GM12878 (cell line): Measurements from ENCODE around the gene ZNF57. TPM values are rescaled to one million over a fixed set of nuclear protein-coding genes. Genes with fewer than 3 reads are reported as not detected.

ENCODE experiments used
- ATAC-seq: fragments of 200-7000 bp; cut with Tn5 transposase; 3 replicates; pipeline ENCODE4 v1.9.1; 2020; ENCODE audit warnings: mild to moderate bottlenecking, moderate library complexity
- BruUV-seq: library from RNA; stranded (reverse); fragments of 400-500 nt; replicated peaks from 2 replicates; lab custom pipeline; 2021; lab: Mats Ljungman, UMichigan
- CTCF ChIA-PET: fragments of 300-600 bp; sonication (Branson Sonifier 250); formaldehyde crosslinking; extraction: SDS; loops from one replicate; lab custom pipeline; 2021; ENCODE audit warnings: inconsistent platforms; lab: Yijun Ruan, JAX
- POLR2A ChIA-PET: fragments of 350-600 bp; formaldehyde crosslinking; extraction: SDS; loops from one replicate; lab custom pipeline; 2021; ENCODE audit warnings: inconsistent platforms; lab: Charles Lee
- RAD21 ChIA-PET: fragments of 300-600 bp; sonication (Branson Sonifier 250); formaldehyde crosslinking; loops from one replicate; lab custom pipeline; 2023; ENCODE audit warnings: antibody characterized with exemption; ENCODE audit not compliant: unreplicated experiment; lab: Charles Lee
- SMC1A ChIA-PET: fragments of 300-600 bp; sonication (Branson Sonifier 250); formaldehyde crosslinking; loops from one replicate; lab custom pipeline; 2023; ENCODE audit not compliant: unreplicated experiment, uncharacterized antibody; lab: Charles Lee
- DNase-seq: peaks from one replicate; pipeline ENCODE4 v3.0.0-alpha.2; 2011; ENCODE audit warnings: low read depth, low spot score
- FAIRE-seq: peaks from 3 replicates; lab custom pipeline; 2011; peaks lifted over from hg19 to GRCh38; lab: Jason Lieb, UNC
- H2AFZ ChIP-seq: 2 replicates; pipeline ENCODE4 v1.6.0; 2011; ENCODE audit warnings: low read depth, low read length, control low read depth; ENCODE audit not compliant: control insufficient read depth
- H3K27ac ChIP-seq: 2 replicates; pipeline ENCODE4 v1.5.1; 2011; ENCODE audit warnings: control low read depth; ENCODE audit not compliant: control insufficient read depth, insufficient read depth
- H3K27me3 ChIP-seq, 2 experiments: replicated peaks in 1 of 2; 2 replicates each; pipeline versions ENCODE4 v1.6.0 to v1.6.1; 2011; ENCODE audit warnings: low read length in 1 of 2; ENCODE audit not compliant: control insufficient read depth in 2 of 2, insufficient read depth in 2 of 2
- H3K36me3 ChIP-seq, 2 experiments: 2 replicates each; pipeline ENCODE4 v1.5.1; 2011; ENCODE audit warnings: low read length in 1 of 2; ENCODE audit not compliant: control insufficient read depth in 2 of 2, insufficient read depth in 2 of 2
- H3K4me1 ChIP-seq: 2 replicates; pipeline ENCODE4 v1.6.1; 2011; ENCODE audit warnings: mild to moderate bottlenecking, low read length, moderate library complexity, mixed read lengths; ENCODE audit not compliant: control insufficient read depth, insufficient read depth
- H3K4me2 ChIP-seq: 2 replicates; pipeline ENCODE4 v1.6.0; 2011; ENCODE audit warnings: control low read depth; ENCODE audit not compliant: control insufficient read depth, insufficient read depth
- H3K4me3 ChIP-seq: fragments of 200-600 bp; sonication (generic); 2 replicates; pipeline ENCODE4 v1.5.1; 2016
- H3K79me2 ChIP-seq: 2 replicates; pipeline ENCODE4 v1.6.0; 2011; ENCODE audit warnings: low read length; ENCODE audit not compliant: control insufficient read depth, insufficient read depth
- H3K9ac ChIP-seq: 2 replicates; pipeline ENCODE4 v1.8.0; 2011; ENCODE audit warnings: low read length, control low read depth, mixed read lengths; ENCODE audit not compliant: control insufficient read depth, insufficient read depth
- H3K9me3 ChIP-seq: replicated peaks from 3 replicates; pipeline ENCODE4 v1.5.1; 2011; ENCODE audit warnings: mild to moderate bottlenecking, low read length; ENCODE audit not compliant: control insufficient read depth, insufficient read depth
- H4K20me1 ChIP-seq: 2 replicates; pipeline ENCODE4 v1.6.0; 2011; ENCODE audit not compliant: control insufficient read depth, insufficient read depth
- ATF7 ChIP-seq: fragments of 450-650 bp; IDR thresholded peaks from 2 replicates; pipeline ENCODE4 v1.6.1; 2016; ENCODE audit warnings: low read depth, mild to moderate bottlenecking
- CREM ChIP-seq: IDR thresholded peaks from 2 replicates; pipeline ENCODE4 v1.6.1; 2014; ENCODE audit warnings: antibody characterized with exemption, low read depth
- IKZF1 ChIP-seq: fragments of 450-650 bp; conservative IDR thresholded peaks from 2 replicates; pipeline ENCODE4 v1.6.1; 2017; ENCODE audit warnings: antibody characterized with exemption, mild to moderate bottlenecking
- IRF4 ChIP-seq: IDR thresholded peaks from 2 replicates; pipeline ENCODE4 v1.6.1; 2011; ENCODE audit warnings: low read depth, low read length
- JUND ChIP-seq: IDR thresholded peaks from 2 replicates; pipeline ENCODE4 v1.6.1; 2012; ENCODE audit warnings: low read depth, mild to moderate bottlenecking, low read length, improper control_type of control experiment, moderate library complexity
- PKNOX1 ChIP-seq: fragments of 450-650 bp; IDR thresholded peaks from 2 replicates; pipeline ENCODE4 v1.6.1; 2016; ENCODE audit warnings: mild to moderate bottlenecking
- RAD51 ChIP-seq: fragments of 450-650 bp; IDR thresholded peaks from 2 replicates; pipeline ENCODE4 v1.6.1; 2016; ENCODE audit warnings: moderate library complexity, mild to moderate bottlenecking, inconsistent platforms
- REST ChIP-seq: IDR thresholded peaks from 2 replicates; pipeline ENCODE4 v1.6.1; 2012; ENCODE audit warnings: mild to moderate bottlenecking, low read depth, low read length
- TAF1 ChIP-seq: IDR thresholded peaks from 2 replicates; pipeline ENCODE4 v1.6.1; 2011; ENCODE audit warnings: mild to moderate bottlenecking, low read depth, low read length, borderline replicate concordance
- TCF12 ChIP-seq: IDR thresholded peaks from 2 replicates; pipeline ENCODE4 v1.6.1; 2011; ENCODE audit warnings: low read depth, mild to moderate bottlenecking, low read length
- YY1 ChIP-seq: IDR thresholded peaks from 2 replicates; pipeline ENCODE4 v1.6.1; 2011; ENCODE audit warnings: low read depth, mild to moderate bottlenecking, low read length
- WGBS: methylation state at CpG from one replicate; pipeline ENCODE4 v1.1.6; 2016; ENCODE audit warnings: low lambda C conversion rate; ENCODE audit not compliant: insufficient replicate concordance, insufficient coverage; ENCODE audit errors: missing lambda C conversion rate; 5-methylcytosine and 5-hydroxymethylcytosine counted together
- in situ Hi-C: fragments of 300-500 bp; cut with MboI; formaldehyde crosslinking; loops from 9 replicates; pipeline ENCODE4 v1.14.3; 2018; ENCODE audit warnings: mixed read lengths
- intact Hi-C: fragments of 100-400 bp; cut with micrococcal nuclease; formaldehyde crosslinking; loops from one replicate; pipeline ENCODE4 v1.14.2; 2022; ENCODE audit not compliant: unreplicated experiment
- polyA plus RNA-seq, 11 experiments: library from polyadenylated mRNA; depleted of rRNA in 4 of 11; unstranded in 6 of 11; stranded (reverse) in 5 of 11; fragments of >200 nt; fragmentation: Nextera tagmentation in 4 of 11; fragmentation: Illumina TruSeq in 1 of 11; extraction: Ambion mirVana in 4 of 11; extraction: Trizol in 1 of 11; gene quantifications; 1 replicate in 1 of 11; 2 replicates in 10 of 11; pipeline versions ENCODE4 v1.2.1 to v1.2.3, GENCODE V29; 2011 to 2016; ENCODE audit warnings: inconsistent platforms in 2 of 11, missing spikeins in 2 of 11, low read depth in 1 of 11
- total RNA-seq, 4 experiments: library from RNA; depleted of rRNA in 3 of 4; stranded (reverse); fragments of >200 nt in 3 of 4; fragmentation: Illumina TruSeq in 1 of 4; extraction: Trizol in 1 of 4; gene quantifications; 2 replicates each; pipeline versions ENCODE4 v1.2.1 to v1.2.3, GENCODE V29; 2013 to 2021
- TF ChIP-seq, protein P1 (sequence below): fragments of 450-650 bp; IDR thresholded peaks from 2 replicates; pipeline ENCODE4 v1.6.1; 2018; ENCODE audit warnings: borderline replicate concordance, mild to moderate bottlenecking; ENCODE audit not compliant: partially characterized antibody
- TF ChIP-seq, protein P2 (sequence below): fragments of 450-650 bp; conservative IDR thresholded peaks from 2 replicates; pipeline ENCODE4 v1.6.1; 2017; ENCODE audit warnings: mild to moderate bottlenecking, moderate library complexity

The ZNF57 gene
- total and polyA plus RNA-seq, 10 of the 15 experiments (the other 5 are each of a cell fraction or from before 2014, with no cell fraction given) = 2.7 to 8.9 (median 5.8) TPM

DNA sequence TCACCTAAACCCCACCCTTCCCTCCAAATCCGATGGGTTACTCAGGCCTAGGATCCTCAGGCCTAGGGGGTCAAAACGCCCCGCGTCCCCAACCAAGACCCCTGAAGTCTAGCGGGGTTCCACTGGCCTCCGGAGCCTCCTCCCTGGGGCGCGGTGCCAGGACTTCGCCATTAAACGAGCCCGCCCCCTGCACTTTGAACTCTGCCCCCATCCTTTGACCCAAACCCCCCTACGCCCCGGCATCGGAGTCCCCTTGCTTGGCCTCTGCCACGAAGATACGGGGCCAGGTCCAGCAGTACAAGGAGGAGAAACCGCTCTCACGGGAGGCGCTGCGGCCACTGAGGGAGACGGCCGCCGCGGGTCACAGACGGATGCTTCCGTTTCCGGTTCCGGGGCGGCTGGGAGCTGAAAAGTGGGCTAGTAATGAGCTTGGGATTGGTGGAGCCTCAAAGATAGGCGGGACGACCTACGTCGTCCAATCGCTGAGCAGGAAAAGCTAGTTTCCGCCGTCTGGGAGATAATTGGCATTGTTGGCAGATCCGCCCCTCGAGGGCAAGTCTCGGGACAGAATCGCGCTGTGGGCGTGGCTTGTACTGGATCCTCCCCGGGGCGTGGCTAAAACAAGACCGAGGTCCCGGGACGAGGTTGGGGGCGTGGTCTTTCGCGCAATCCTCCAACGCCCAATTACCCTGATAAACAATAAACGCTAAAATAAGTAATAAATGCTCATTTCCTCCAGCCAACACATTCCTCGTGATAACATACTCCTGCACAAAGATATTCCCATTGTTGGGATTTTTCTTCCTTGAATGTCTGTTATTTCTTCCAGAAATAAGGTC is 49.8 kb downstream of the ZNF57 start:
- Histone ChIP-seq H3K4me2 (peak overlapping the region; percentile 70; the same call in 1 of the 2 replicates), H3K79me2 (peaks cover 17% of the 10 kb centered on the region), H4K20me1 (no peaks in the 10 kb centered on the region), H3K36me3 (no peaks in the 10 kb centered on the region), H3K27ac (peak overlapping the region; percentile 85), H3K27me3 (no peaks in the 10 kb centered on the region), H3K9ac (peak overlapping the region; percentile 87), H3K4me1 (peaks cover 3% of the 10 kb centered on the region), H3K9me3 (no peaks in the 10 kb centered on the region), H3K4me3 (peak overlapping the region; percentile 83), H2AFZ (peak overlapping the region; percentile 73)
- BruUV-seq = no TSS peak
- WGBS = under 1% methylated on average over 53 of the region's 53 CpGs
- intact Hi-C loops (no loop called here), in situ Hi-C loops (no loop called here)
- DNase-seq (peak; percentile 99), ATAC-seq (peak; percentile 99), FAIRE-seq (peak; percentile 99)
- ChIA-PET CTCF (interaction anchor here (0.6 to 4.3 kb wide), 37 partner anchors 8 to 354 kb away, joined by 3 to 43 read pairs (median 5); partner anchors contain the start of genes GNA11, GNA15, TLE6 and ZNF554), POLR2A (interaction anchor here (0.6 to 1.5 kb wide), 12 partner anchors 8 to 738 kb away, joined by 3 to 8 read pairs (median 3); partner anchors contain the start of genes THOP1, TLE6 and ZNF57), SMC1A (interaction anchor here (0.6 to 2.9 kb wide), 20 partner anchors 9 to 417 kb away, joined by 3 to 13 read pairs (median 3); partner anchors contain the start of gene TLE6), RAD21 (interaction anchor here (0.7 to 2.4 kb wide), 17 partner anchors 10 to 479 kb away, joined by 3 to 16 read pairs (median 4); partner anchors contain the start of genes TLE6 and ZNF57)
- TF ChIP-seq JUND (no peak), IKZF1 (peak; percentile 87), RAD51 (no peak), CREM (peak; percentile 75), YY1 (peak; percentile 85), TCF12 (0 out of 2 replicates have a peak, but pooled peaks have one; percentile 44), TAF1 (peak; percentile 99), PKNOX1 (peak; percentile 97), ATF7 (no peak), REST (no peak), IRF4 (no peak)
- TF ChIP-seq, protein P1, sequence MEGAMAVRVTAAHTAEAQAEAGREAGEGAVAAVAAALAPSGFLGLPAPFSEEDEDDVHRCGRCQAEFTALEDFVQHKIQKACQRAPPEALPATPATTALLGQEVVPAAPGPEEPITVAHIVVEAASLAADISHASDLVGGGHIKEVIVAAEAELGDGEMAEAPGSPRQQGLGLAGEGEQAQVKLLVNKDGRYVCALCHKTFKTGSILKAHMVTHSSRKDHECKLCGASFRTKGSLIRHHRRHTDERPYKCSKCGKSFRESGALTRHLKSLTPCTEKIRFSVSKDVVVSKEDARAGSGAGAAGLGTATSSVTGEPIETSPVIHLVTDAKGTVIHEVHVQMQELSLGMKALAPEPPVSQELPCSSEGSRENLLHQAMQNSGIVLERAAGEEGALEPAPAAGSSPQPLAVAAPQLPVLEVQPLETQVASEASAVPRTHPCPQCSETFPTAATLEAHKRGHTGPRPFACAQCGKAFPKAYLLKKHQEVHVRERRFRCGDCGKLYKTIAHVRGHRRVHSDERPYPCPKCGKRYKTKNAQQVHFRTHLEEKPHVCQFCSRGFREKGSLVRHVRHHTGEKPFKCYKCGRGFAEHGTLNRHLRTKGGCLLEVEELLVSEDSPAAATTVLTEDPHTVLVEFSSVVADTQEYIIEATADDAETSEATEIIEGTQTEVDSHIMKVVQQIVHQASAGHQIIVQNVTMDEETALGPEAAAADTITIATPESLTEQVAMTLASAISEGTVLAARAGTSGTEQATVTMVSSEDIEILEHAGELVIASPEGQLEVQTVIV = peak; percentile 57
- TF ChIP-seq, protein P2, sequence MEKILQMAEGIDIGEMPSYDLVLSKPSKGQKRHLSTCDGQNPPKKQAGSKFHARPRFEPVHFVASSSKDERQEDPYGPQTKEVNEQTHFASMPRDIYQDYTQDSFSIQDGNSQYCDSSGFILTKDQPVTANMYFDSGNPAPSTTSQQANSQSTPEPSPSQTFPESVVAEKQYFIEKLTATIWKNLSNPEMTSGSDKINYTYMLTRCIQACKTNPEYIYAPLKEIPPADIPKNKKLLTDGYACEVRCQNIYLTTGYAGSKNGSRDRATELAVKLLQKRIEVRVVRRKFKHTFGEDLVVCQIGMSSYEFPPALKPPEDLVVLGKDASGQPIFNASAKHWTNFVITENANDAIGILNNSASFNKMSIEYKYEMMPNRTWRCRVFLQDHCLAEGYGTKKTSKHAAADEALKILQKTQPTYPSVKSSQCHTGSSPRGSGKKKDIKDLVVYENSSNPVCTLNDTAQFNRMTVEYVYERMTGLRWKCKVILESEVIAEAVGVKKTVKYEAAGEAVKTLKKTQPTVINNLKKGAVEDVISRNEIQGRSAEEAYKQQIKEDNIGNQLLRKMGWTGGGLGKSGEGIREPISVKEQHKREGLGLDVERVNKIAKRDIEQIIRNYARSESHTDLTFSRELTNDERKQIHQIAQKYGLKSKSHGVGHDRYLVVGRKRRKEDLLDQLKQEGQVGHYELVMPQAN = peak; percentile 60
